GM21390 (cell line): ENCODE measurements around the gene OR10X1.

Source experiments
- ATAC-seq: cut with Tn5 transposase; IDR thresholded peaks from one replicate; pipeline ENCODE4 v1.9.1; 2021; ENCODE audit not compliant: unreplicated experiment

Gene OR10X1, protein sequence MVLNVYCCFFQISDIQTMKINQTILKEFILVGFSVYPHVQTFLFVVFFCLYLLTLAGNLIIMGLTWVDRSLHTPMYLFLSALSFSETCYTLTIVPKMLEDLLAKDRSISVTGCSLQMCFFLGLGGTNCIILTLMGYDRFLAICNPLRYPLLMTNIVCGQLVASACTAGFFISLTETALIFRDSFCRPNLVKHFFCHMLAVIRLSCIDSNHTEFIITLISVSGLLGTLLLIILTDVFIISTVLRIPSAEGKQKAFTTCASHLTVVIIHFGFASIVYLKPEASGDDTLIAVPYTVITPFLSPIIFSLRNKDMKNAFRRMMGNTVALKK

DNA sequence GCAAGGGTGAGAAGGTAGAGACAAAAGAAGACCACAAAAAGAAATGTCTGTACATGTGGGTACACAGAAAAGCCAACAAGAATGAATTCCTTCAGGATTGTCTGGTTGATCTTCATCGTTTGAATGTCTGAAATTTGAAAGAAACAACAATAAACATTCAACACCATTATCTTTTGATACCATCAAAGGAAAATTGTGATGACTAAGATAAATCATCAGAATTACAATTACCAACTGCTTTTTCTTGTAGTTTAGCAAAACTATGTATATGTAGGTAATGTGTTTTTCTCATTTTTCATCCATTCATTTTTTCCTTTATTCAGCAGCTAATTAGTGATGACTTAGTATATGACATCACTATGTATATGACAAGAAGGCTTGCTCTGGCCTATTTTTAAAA, at the start of gene OR10X1:
TSS of gene OR10X1 (minus strand) at position 167 of the 400 bp plus-strand sequence. CDS start at position 167, 0 bp downstream.
- ATAC-seq, result no peak

DNA sequence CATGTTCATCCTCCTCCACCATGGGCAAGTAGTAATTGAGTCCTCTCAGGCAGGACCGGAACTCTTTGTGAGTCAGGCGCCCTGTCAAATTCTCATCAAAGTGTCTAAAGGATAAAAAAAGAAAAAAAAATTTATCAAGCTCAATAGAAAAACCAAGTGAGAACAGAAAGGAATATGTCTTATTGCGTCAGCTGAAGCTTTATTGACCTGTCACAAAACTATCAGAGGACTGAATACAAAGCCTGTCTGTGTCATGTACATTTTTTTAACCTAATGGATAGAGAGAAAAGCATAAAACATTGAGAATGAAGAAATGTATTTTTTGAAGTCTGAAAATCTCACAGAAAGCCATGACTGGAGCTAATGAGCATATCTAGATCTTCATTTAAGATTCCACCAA, 34.1 kb upstream of the OR10X1 start:
- no peak for ATAC-seq

- no peak for ATAC-seq
Measured at GRCh38 chr1:158611916-158612315, 32.2 kb upstream of the OR10X1 start.

DNA sequence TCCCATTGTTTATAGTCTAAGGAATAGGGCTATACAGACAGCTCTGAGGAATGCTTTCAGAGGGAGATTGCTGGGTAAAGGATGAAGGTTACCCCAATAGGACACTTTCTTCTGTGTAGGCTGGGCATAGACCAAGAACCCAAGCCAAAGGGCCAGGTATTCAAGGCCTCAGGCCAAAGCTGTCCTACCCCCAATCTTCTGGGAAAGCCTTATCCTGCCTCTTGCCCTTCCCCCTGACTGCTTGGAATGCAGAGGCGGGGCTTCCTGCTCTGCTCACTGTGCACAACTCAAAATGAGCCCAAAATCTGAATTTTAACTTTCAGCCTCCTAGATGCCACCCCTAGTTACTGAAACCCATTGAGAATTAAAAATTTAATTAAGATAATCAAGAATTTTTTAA, 27.6 kb upstream of the OR10X1 start:
- no peak for ATAC-seq

GRCh38 chr1:158604968-158605367, 25.3 kb upstream of the OR10X1 start, which contains the start of gene OR10Z1:
TSS of gene OR10Z1 (plus strand) at chr1:158605268. CDS start at chr1:158606439, 1,171 bp downstream.
- ATAC-seq, result no peak

- no peak for ATAC-seq
Measured at GRCh38 chr1:158600735-158601134, 21.0 kb upstream of the OR10X1 start.

DNA sequence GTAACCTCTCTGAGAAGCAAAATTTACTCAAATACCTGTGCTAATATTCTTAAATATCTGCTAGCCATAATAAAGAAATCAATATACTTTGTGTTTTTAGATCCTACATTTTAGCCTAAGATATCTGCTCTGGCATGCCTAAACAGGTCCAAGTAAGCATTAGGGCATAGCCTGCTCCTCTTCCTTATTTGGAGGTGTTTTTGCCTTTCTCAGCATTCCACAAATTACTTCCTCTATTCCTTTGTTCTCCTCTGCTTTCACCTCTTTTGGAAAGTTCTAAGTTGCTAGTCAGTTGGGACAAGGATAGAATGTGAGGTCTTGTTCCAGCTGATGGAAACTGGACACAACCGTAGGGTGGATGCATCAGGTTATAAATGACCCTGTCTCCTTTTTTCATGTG, 7.2 kb upstream of the OR10X1 start:
- ATAC-seq, result no peak

DNA sequence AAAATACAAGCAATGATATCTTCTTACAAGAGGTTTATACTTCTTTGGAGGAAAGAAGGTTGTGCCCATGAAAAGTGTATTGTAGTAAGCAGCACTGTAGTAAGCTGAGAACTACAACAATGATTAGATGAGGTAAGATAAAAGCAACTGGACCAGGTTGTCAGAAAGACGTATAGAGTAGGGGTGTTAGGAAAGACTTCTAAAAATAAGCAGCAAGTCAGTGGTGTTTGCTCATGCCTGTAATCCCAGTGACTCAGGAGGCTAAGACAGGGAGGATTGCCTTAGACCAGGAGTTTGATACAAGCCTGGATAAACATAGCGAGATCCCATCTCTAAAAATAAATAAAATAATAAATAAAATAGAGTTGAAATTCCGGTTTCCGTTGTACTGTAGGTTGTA, 4.3 kb upstream of the OR10X1 start:
- no peak for ATAC-seq

DNA sequence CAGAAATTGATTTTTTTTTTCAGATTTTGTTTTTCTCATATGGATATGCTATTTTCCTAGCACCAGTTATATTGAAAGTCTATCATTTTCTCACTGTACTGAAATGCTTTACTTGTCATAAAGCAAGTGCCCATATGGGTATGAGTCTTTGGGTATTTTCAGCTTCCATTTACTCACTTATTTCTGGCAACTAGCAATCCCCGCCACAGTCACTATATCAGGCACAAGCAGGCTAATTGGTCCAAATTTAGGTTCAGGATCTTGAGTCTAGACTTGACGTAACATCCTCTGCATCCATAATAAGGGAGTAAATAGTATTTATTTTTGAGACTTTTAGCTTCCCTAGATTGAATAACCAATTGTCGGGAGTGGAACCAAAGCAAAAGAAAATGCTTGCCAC, 2.1 kb downstream of the OR10X1 start:
- no peak for ATAC-seq

DNA sequence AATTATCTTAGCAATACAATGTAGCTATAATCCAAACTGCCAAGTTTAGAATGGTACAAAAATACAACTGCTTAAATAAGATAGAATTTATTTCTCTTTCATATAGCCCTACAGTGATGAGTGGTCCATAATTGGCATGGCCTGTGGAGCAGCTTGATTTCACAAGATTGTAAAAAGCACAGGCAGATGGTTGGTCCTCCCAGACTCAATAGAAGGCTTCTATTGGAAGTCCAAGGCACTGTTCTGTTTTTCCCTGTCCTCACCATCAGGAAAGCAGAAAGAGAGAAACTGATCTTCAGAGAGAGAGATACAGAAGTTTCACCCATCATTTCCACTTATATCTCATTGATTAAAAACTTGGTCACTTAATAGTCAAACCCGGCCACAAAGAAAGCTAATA, 7.5 kb downstream of the OR10X1 start:
- no peak for ATAC-seq

DNA sequence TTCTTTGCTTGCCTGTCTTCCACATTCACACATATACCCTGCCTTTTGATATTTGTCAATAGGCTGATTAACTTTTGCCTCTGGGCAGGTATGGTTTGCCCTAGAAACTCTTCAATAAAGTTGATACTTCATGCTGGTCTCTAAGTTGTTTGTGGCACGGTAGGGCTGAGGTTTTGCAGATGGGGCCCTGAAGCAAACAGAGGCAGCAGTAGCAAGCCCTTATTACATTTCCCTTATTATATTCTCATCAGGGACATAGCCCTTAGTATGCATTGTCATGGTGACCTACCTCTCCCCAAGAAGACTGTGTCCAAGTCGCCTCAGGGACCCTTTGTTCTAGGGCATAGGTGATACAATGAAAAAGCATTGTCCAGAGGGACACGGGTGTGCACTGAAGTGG, 9.2 kb downstream of the OR10X1 start, which contains the start of gene OR6P1:
TSS of gene OR6P1 (minus strand) at position 101 of the 400 bp plus-strand sequence. CDS start 6,976 bp downstream, outside the sequence.
- no peak for ATAC-seq

GRCh38 chr1:158564608-158565007, 15.1 kb downstream of the OR10X1 start:
- ATAC-seq, result no peak

- no peak for ATAC-seq
Measured at GRCh38 chr1:158563853-158564252, 15.8 kb downstream of the OR10X1 start.

DNA sequence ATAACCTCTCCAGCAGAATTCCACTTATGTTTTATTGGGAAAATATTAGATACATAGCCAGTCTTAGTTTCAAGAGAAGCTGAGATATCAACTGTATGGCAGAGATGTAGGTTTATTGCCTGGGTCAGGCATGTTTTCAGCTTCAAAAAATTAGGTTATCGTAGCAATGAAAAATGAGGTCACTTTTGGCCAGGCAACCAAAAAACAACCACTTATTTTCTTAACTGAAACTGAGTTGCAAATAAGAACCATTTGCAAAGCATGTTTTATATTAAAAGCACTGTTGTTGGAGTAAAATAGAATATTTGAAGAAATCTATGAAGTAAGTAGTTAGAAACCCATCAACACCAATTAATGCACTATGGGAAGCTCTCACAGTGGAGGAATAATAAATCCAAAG, 20.0 kb downstream of the OR10X1 start:
- no peak for ATAC-seq

- no peak for ATAC-seq
Measured at GRCh38 chr1:158554352-158554751, 25.3 kb downstream of the OR10X1 start, which contains the start of gene OR6Y1. TSS of gene OR6Y1 (minus strand) at chr1:158554405. CDS start at chr1:158548105, 6,300 bp downstream.

DNA sequence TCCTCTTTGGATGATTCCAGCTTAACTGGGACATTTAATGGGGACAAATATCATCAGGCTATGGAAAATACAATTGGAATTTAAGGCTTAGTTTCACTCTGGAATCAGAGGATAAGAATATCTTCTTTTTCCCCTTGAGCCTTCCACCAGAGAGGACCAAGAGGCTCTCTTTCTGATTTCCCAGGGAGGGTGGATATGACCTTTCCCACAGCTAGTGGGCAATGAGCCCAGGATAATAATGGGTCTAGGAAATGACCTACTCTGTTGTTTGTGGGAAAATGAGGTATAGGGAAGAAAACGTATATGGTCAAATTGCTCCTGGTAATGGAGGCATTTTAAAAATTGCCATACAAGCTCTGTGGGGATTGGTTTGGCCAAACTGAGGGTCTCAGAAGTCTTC, 27.4 kb downstream of the OR10X1 start:
- no peak for ATAC-seq

DNA sequence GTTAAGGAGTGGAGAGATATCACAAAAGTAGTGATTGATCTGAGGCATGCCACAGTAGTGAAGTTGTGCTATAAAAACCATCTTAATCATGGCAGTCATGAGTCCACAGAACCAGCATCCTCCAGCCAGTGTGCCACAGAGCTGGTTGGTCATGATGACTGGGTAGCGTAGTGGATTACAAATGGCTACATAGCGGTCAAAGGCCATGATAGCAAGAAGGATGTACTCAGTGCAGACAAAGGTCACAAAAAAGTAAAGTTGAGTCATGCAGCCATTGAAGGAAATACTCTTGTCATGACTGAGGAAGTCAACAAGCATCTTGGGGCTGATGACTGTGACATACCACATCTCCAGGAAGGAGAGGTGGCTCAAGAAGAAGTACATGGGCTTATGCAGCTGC, 32.2 kb downstream of the OR10X1 start:
- no peak for ATAC-seq

DNA sequence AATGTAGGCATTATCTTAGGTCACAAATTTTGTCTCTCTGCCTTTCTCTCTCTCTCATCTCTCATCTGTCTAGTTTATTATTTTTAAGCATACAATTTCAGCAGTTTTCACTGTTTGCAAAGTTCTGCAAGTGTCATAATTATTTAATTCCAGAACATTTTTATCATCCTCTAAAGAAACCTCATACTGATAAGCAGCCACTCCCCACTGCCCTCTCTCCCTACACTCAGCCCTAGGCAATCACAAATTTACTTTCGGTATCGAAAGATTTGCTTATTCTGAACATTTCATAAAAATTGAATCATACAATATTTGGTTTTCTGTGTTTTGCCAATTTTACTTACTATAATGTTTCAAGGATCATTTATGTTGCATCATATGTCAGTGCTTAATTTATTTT, 42.1 kb downstream of the OR10X1 start:
- ATAC-seq, result no peak

GRCh38 chr1:158534496-158534895, 45.2 kb downstream of the OR10X1 start:
- no peak for ATAC-seq
